ENCODE measurements around the gene MFAP1.

GRCh38 chr15:43845421-43845820, 20.9 kb upstream of the MFAP1 start:
- TF ChIP-seq EZH2 (IDR thresholded peaks at IDR 0.05) (no peak), POLR2AphosphoS5 (IDR thresholded peaks at IDR 0.05; ENCODE audit: borderline replicate concordance, low read depth, low read length) (no peak), FOXP2 (optimal IDR thresholded peaks at IDR 0.05; ENCODE audit: control extremely low read depth, extremely low read length, insufficient read depth) (no peak)

All from SK-N-MC (cell line).